Stimulated activated CD4-positive, alpha-beta T cell treated with anti-CD3 and anti-CD28 coated beads, Interleukin-1b, Interleukin-23, amount 100 ng/mL, for 24 hours (primary cell): ENCODE results near the gene CEACAM5.
A peak's percentile ranks its signal among the peaks of the same experiment; 100 is the strongest.
"Not testable (repeated sequence)": the region's sequence is repeated elsewhere in the genome, so short reads cannot be mapped to it uniquely, and the experiment has no call there.

ENCODE experiments used
- DNase-seq, 4 experiments: peaks; one replicate each; pipeline ENCODE4 v3.0.0-alpha.2; 2020; ENCODE audit warnings: low read depth in 4 of 4, low spot score in 1 of 4

The CEACAM5 gene

DNA sequence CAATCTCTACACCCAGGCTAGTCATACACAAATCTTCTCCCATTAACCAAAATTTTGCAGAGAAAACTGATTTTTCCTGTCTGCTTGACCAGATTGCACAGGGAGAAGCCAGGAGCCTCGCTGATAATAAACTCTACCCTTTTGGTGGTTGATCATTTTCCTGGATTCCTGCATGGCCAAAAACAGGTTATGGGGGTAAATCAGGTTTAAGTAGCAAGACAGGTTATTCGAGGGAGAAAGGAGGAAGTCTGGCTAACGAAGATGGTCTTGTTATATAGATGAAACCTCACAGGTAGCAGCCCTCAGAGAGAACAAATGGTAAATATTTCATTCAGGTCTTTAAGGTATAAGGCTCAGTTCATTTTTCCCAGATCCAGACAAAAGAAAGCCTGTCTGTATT is 30.9 kb downstream of the CEACAM5 start:
- DNase-seq = no peak

DNA sequence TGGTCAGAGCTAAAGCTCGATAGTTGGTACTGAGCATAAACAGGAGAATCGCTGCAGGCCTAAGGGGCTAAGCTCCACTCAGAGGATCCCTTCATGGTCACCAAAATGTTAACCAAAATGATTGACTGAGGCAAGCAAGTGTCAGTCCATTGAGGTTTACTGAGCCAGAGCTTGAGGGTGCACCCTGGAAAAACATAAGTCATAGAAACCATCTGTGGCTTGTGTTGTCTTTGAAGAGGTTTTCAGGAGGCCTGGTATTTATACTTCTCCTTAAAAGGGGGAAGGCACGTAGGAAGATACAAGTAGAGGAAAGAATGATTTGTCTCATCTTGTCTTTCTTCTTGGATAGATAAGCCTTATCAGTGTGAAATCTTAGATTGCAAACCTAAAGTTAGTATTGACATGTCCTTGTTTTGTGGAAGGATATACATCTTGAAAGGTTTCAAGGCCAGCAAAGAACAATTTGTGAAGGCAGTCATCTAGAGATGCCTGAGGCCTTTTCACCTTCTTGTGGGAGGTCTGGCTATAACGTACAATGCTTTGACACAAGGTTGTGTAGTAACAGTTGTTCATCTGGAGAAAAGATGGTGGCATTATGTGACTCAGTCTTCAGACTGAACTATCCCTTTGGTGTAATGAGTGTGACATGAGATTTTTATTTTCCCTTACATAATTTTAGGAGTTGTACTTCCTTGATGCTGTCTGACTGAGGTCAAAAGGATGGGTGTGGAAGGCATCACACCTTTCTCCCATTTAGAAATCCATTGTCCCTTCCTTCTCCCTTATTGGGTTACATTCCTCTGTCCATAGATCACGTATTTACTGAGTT is 32.2 kb downstream of the CEACAM5 start:
- DNase-seq = no peak

DNA sequence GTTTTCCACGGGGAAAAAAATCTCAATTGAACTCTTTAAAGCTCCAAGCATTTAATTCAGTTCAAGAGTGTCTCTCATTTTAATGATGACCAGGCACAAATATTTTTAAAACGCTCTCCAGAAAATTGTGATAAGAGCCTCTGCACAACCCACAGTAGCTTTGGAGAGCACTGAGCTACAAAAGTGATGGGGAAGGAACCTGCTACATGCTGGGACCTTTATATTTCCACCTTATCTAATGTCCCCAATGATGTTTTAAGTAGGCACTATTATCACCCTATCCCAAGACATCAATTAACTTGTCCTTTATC is 32.8 kb downstream of the CEACAM5 start:
- DNase-seq = no peak

DNA sequence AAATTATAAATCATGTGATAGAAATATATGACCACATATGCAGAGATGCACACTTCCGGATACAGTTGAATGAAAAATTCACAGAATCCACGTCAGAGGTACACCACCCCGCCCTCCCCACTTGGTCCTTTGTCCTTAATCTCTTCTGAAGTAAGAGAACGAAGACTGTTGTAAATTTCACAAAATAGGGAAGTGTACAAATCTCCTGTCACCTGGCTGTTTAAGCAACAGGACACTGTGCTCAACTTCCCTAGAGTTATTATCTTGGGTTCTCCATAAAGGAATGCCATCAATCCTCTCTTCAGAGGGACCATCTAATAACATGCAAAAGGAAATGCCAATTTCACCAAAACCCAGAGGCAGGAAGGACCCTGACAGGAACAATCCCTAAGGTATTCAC is 36.4 kb downstream of the CEACAM5 start:
- no peak for DNase-seq

DNA sequence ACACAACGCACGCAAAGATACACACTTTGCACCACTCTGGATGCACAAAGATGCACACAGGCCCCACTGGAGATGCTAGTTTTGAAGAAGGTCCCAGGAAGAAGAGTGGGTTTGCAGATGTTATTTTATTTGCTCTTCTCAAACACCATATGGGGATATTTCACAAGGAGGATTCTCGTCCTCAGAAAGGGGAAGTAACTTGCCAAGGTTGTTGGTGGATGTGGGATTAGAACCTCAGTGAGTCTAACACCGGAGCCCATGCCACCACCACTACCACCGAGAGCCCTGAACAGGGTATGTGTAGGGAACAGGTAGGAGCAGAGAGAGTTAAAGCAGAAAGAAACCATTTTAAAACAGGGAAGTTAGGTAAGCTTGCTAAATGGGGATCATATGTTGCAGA is 37.3 kb downstream of the CEACAM5 start:
- no peak for DNase-seq

DNA sequence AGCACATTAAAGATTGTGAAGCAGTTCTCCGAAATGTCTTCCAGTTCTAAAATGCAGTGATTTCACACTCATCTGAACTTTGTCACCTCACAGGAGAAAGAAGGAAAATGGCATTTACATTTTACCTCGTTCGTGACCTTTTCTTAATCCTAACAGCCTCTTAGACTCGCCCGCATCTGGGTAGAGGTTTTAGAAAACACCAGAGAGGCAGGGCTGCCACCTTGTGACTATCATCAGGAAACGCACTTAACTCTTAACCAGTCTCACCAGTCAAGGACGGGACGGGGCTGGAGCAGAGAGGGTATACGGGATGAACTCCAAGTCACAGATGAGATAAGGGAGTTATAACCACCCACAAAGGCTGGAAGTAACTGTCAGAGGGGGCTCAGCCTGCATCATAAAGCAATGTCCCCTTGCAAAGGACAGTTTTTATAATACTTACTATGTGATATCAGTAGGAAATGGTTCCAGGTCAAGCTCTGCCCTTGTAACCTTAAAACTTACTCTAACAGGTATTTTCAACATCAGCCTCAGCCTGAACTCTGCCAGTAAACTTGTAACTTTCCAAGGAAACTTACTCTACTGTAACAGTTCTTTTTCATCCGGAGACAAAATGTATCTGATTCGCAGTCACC is 38.3 kb downstream of the CEACAM5 start:
- DNase-seq = peak; percentile 10 to 33 (median 21)

DNA sequence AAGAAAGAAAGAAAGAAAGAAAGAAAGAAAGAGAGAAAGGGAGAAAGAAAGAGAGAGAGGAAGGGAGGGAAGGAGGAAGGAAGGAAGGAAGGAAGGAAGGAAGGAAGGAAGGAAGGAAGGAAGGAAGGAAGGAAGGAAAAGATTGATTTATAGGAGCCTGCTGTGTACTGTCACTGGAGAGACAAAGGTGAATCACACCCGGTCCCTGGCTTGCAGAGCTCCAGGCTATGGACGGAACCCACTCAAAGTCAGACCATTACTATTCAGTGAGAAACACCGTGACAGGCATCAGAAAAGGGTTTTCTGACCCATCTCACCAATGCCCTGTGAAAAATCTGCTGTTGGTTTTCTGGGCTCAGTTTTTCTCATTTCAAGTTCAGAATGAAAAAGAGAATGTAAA is 39.6 kb downstream of the CEACAM5 start:
- no peak for DNase-seq

DNA sequence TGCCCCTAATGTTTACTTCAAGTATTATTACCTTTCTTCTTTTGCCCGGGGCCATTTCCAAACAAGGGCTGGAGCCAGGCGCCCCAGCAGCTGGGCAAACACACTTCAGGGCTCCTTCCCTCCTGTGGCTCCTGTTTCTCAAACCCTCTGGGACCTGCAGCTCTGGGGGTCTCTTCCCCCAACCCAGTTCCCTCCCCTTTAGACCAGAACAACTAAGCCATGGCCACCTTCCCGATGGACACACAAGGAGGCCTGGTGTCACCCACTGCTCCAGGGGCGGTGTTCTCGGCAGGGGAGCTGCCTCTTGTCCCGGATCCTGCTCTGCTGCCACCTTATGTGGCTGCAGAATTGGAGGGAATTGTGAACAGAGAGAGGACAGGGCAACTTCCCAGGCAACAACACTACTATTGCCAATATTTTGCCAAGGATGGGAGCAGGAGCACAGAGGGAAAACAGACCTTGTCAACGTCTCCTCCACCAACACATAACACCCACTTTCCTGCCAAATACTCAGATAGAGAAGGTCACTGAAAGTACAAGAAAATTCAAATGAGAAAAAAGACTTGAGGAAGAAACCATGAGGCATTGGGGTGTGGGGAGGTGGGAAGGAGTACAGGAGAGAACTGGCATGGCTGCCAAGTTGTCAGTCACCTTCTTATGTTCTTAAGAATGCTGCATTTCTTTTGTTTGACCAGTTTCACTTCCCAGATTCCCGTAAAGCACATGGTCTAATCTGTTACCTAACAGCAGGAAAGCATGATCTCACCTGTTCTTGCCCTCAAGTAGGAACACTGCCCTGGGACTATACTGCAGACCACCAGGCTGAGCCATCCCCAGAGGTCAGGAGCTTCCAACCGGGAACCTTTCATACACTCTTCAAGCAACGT is 42.1 kb downstream of the CEACAM5 start:
- not testable (repeated sequence) for DNase-seq

DNA sequence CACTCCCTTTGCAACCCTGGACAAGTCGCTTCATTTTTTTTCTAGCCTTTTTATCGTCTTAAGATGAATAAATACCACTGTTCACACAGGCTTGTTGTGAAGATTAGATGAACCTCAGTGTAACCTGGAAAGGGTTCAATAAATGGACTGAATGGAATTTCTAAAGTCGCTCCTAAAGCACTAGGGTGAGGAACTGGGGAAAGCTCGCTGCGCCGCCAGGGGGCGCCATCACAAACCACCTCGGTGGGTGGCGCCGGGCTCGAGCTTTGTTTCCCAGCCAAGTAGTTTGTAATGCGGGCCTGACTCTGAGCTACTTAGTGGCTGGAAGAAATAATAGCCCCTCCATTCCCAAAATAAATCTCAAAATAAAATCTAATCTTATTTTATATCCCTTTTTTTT is 44.7 kb downstream of the CEACAM5 start:
- DNase-seq = peak; percentile 65 to 81 (median 72)

DNA sequence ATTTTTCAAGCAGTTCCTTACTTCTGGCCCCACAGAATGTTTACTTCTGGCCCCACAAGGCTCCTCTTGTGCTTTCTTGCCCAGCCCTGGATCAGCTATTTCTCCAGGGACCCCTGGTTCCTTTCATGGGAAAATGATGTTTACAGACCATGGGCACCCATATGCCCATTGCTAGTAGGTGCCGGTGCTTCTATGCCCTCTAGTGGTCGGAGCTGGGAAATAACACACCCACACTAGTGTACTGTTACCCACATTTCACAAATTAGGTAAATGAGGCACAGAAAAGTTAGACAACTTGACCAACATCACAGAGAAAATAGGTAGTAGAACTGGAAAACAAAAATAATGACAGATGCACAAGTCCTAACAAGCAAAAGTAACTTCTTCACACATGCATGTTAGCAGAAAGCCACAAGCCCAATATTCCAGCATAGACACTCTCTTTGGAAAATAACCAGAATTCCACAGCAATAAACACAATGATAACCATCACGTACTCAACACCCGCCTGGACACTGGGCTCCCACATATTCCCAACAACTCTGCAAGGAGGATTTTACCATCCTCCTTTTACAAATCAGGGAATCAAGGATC is 45.6 kb downstream of the CEACAM5 start:
- DNase-seq = peak; percentile 33 to 58 (median 50)

DNA sequence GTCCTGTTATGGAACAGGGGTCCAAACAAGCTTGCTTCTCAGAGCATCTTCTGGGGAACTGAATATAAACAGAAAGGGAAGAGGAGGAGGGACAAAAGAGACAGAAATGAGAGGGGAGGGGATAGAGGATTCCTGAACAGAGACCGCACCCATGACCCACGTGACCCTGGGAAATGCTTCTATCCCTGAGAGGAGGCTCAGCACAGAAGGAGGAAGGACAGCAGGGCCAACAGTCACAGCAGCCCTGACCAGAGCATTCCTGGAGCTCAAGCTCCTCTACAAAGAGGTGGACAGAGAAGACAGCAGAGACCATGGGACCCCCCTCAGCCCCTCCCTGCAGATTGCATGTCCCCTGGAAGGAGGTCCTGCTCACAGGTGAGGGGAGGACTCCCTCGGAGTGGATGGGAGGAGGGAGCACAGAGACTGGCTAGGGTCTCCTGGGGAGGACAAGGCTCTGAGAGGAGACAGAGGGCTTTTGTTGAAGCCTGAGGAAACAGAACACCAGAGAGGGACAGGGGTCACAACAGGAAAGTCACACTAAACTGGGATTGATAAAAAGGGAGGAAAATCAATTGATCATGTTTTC is 47.0 kb downstream of the CEACAM5 start, which contains the start of gene CEACAM6:
Gene CEACAM6 (plus strand): TSS at position 203 of the 586 bp plus-strand sequence. CDS start 109 bp downstream, at position 312.
- no peak for DNase-seq

DNA sequence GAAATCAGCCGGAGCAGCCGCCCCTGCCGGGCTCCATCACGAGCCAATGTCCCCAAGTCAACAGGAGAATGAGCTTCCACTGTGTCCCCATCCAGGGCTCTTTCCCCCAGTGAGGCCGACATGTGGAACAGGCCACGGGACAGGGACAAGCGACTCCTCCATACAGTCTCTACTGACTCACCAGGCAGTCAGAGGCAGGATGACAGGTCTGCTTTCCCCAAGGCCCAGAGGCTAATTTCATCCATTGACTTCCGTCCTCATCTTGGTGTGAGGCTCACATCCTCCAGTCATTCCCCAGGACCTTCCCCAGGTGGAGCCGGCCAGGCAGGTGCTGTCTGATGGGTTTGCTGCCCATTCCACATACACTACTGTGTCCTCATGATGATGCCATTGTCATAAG is 50.4 kb downstream of the CEACAM5 start:
- DNase-seq = no peak

DNA sequence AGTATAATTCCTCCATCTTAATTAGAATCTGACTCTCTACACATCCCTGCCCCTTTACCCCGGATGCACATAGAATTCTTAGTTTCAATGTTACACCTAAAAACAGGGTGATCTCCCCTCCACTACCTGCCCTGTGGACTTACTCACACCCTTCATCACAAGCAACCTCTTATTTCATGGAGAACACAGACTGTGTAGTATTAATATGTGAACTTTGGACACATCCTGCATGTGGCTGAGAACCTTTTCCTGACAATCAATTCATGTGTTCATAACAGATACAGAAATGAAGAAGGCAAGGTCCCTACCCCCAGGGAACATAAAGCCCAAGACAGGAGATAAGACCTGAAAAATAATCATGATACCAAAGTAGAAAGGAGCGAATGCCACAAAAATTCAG is 58.7 kb downstream of the CEACAM5 start:
- no peak for DNase-seq

DNA sequence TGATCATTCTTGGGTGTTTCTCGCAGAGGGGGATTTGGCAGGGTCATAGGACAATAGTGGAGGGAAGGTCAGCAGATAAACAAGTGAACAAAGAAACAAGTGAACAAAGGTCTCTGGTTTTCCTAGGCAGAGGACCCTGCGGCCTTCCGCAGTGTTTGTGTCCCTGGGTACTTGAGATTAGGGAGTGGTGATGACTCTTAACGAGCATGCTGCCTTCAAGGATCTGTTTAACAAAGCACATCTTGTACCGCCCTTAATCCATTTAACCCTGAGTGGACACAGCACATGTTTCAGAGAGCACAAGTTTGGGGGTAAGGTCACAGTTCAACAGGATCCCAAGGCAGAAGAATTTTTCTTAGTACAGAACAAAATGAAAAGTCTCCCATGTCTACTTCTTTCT is 59.7 kb downstream of the CEACAM5 start:
- DNase-seq = not testable (repeated sequence)

DNA sequence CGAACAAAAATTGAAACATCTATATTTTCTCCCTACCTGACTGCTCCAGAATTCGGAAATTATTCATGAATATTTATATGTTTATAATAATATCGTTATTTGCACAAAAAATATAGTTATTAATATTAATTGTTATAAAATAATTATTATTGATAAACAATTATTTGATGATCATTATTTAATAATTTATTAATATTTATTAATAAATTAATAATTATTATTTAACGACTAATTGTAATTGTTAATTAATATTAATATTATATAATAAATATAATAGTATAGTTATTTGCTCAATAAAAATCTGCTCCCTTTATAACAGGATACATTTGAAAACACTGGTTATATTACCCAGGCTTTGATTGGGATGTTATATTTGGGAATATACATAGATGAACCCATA is 61.2 kb downstream of the CEACAM5 start:
- no peak for DNase-seq

DNA sequence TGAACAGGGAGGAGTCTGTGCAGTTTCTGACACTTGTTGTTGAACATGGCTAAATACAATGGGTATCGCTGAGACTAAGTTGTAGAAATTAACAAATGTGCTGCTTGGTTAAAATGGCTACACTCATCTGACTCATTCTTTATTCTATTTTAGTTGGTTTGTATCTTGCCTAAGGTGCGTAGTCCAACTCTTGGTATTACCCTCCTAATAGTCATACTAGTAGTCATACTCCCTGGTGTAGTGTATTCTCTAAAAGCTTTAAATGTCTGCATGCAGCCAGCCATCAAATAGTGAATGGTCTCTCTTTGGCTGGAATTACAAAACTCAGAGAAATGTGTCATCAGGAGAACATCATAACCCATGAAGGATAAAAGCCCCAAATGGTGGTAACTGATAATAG is 63.0 kb downstream of the CEACAM5 start:
- no peak for DNase-seq

DNA sequence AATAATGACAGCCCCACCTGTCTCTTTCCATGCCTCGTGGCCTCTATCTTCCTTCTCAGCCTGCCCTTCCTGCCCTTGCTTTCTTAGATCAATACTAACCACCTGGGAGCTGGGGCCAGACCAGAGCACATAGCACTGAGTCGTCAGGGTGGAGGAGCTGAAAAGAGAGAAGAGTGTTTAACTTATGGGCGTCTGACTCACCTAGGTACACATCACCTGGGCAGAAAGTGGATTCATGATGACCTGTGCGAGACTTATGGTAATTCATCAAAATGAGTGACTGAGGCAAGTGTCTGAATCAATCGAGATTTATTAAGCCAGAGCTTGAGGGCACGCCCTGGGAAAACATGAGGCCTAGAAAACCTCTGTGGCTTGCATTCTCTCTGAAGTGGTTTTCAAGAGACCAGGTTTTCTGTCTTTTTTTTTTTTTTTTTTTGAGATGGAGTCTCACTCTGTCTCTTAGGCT is 66.1 kb downstream of the CEACAM5 start:
- DNase-seq = peak in 2 of 4 experiments; percentile 23 to 30

DNA sequence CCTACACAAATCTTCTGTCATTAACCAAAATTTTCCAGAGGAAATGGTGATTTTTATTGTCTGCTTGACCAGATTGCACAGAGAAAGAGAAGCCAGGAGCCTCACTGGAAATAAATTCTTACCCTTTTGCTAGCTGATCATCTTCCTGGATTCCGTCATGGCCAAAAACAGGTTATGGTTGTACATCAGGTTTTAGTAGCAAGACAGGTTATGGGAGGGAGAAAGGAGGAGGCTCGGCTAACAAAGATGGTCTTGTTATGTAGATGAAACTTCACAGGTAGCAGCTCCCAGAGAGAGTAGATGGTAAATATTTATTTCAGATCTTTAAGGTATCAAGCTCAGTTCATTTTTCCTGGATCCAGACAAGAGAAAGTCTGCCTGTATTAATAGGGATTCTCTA is 68.3 kb downstream of the CEACAM5 start:
- DNase-seq = no peak
